ENCODE results near the gene RAD51B.

GRCh38 chr14:68141281-68142088 lies 321.9 kb downstream of the RAD51B start:
- no peak for TF ChIP-seq POLR2A (IDR thresholded peaks at IDR 0.05)
- TF ChIP-seq EP300 (IDR thresholded peaks at IDR 0.05) = no peak
- TF ChIP-seq, protein P1, sequence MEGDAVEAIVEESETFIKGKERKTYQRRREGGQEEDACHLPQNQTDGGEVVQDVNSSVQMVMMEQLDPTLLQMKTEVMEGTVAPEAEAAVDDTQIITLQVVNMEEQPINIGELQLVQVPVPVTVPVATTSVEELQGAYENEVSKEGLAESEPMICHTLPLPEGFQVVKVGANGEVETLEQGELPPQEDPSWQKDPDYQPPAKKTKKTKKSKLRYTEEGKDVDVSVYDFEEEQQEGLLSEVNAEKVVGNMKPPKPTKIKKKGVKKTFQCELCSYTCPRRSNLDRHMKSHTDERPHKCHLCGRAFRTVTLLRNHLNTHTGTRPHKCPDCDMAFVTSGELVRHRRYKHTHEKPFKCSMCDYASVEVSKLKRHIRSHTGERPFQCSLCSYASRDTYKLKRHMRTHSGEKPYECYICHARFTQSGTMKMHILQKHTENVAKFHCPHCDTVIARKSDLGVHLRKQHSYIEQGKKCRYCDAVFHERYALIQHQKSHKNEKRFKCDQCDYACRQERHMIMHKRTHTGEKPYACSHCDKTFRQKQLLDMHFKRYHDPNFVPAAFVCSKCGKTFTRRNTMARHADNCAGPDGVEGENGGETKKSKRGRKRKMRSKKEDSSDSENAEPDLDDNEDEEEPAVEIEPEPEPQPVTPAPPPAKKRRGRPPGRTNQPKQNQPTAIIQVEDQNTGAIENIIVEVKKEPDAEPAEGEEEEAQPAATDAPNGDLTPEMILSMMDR (IDR thresholded peaks at IDR 0.05) = no peak

Measured in ovary (tissue), 3 donors.